Prostate gland (tissue), 2 donors: ENCODE results near the gene FAM120AOS. TPM values are rescaled to one million over a fixed set of nuclear protein-coding genes. Genes with fewer than 3 reads are reported as not detected.
"Not testable (repeated sequence)": the region's sequence is repeated elsewhere in the genome, so short reads cannot be mapped to it uniquely, and the experiment has no call there.

ENCODE experiments used
- DNase-seq: peaks from one replicate; pipeline ENCODE4 v3.0.0-alpha.2; 2019; ENCODE audit warnings: low spot score
- H3K27ac ChIP-seq, 2 donors: fragments of 200-600 bp; sonication (generic); 2 replicates each; pipeline ENCODE4 v1.5.1; 2017 to 2019
- H3K27me3 ChIP-seq: fragments of 200-600 bp; sonication (generic); replicated peaks from 2 replicates; pipeline ENCODE4 v1.5.1; 2019; ENCODE audit not compliant: insufficient read depth
- H3K36me3 ChIP-seq, 2 donors: fragments of 200-600 bp; sonication (generic); 1 replicate in 1 of 2; 2 replicates in 1 of 2; pipeline versions ENCODE4 v1.5.1 to v1.8.1; 2017 to 2019
- H3K4me1 ChIP-seq: fragments of 200-600 bp; sonication (generic); replicated peaks from 2 replicates; pipeline ENCODE4 v1.5.1; 2019
- H3K4me3 ChIP-seq, 2 donors: fragments of 200-600 bp; sonication (generic); 2 replicates each; pipeline ENCODE4 v1.5.1; 2017 to 2019
- H3K9me3 ChIP-seq: fragments of 200-600 bp; sonication (generic); 2 replicates; pipeline ENCODE4 v1.5.1; 2017
- CTCF ChIP-seq, 4 experiments: fragments of 200-600 bp in 2 of 4; fragments of 450-650 bp in 2 of 4; sonication (generic) in 2 of 4; IDR thresholded peaks; 1 replicate in 3 of 4; 2 replicates in 1 of 4; pipeline ENCODE4 v1.5.1; 2016 to 2019; ENCODE audit warnings: antibody characterized with exemption in 4 of 4, mild to moderate bottlenecking in 2 of 4, moderate library complexity in 2 of 4
- POLR2A ChIP-seq: fragments of 450-650 bp; IDR thresholded peaks from one replicate; pipeline ENCODE4 v1.6.1; 2016; ENCODE audit warnings: antibody characterized with exemption, mild to moderate bottlenecking
- POLR2AphosphoS5 ChIP-seq: sonication (generic); formaldehyde crosslinking; IDR thresholded peaks from one replicate; pipeline ENCODE4 v1.6.1; 2017; ENCODE audit warnings: antibody characterized with exemption
- WGBS: methylation state at CpG from one replicate; pipeline ENCODE4 v1.1.5; 2018; 5-methylcytosine and 5-hydroxymethylcytosine counted together
- intact Hi-C: fragments of 100-400 bp; cut with DNase I; formaldehyde crosslinking; loops from one replicate; pipeline ENCODE4 v1.14.2; 2022
- total RNA-seq, 2 donors: library from RNA; depleted of rRNA; stranded (reverse); fragments of >200 nt; gene quantifications; one replicate each; pipeline ENCODE4 v1.1.0, GENCODE V29; 2016

Gene FAM120AOS
- total RNA-seq, 2 donors from 2014 or later: 60.7 to 83.8 TPM

- no peak for TF ChIP-seq CTCF (IDR thresholded peaks at IDR 0.05)
- no peak for TF ChIP-seq POLR2AphosphoS5
- no peak for TF ChIP-seq POLR2A
- WGBS: 43% methylated on average over 3 of the region's 3 CpGs
- H3K36me3 ChIP-seq: peaks cover 0 to 3% of the 10 kb centered on the region in 2 donors
- no peaks in the 10 kb centered on the region for H3K9me3 ChIP-seq
- DNase-seq: no peak
- peaks cover 7% of the 10 kb centered on the region for H3K4me1 ChIP-seq
- H3K27ac ChIP-seq: no peak overlapping the region
- no peaks in the 10 kb centered on the region for H3K27me3 ChIP-seq
- intact Hi-C loops: no loop called here
- no peak overlapping the region for H3K4me3 ChIP-seq
Observed at GRCh38 chr9:93446073-93446472, 7.3 kb downstream of the FAM120AOS start.

- intact Hi-C loops: no loop called here
- H3K27me3 ChIP-seq: no peaks in the 10 kb centered on the region
- WGBS: 86% methylated on average over 8 of the region's 8 CpGs
Observed at GRCh38 chr9:93440896-93441580, 12.3 kb downstream of the FAM120AOS start.

GRCh38 chr9:93439301-93439700, 14.1 kb downstream of the FAM120AOS start:
- WGBS: 96% methylated on average over 6 of the region's 6 CpGs
- H3K27me3 ChIP-seq, H3K4me1 ChIP-seq, DNase-seq, H3K9me3 ChIP-seq, H3K36me3 ChIP-seq, H3K27ac ChIP-seq, intact Hi-C loops, H3K4me3 ChIP-seq: not testable (repeated sequence)

More at GRCh38 chr9:93440896-93441580, 12.3 kb downstream of the FAM120AOS start:
- TF ChIP-seq POLR2AphosphoS5: no peak
- TF ChIP-seq POLR2A: no peak
- TF ChIP-seq CTCF (IDR thresholded peaks at IDR 0.05): no peak
- Histone ChIP-seq H3K4me1 (no peaks in the 10 kb centered on the region), H3K9me3 (no peaks in the 10 kb centered on the region), H3K27ac (no peak overlapping the region), H3K36me3 (no peaks in the 10 kb centered on the region), H3K4me3 (no peak overlapping the region)
- no peak for DNase-seq

GRCh38 chr9:93437996-93438395, 15.4 kb downstream of the FAM120AOS start:
- Histone ChIP-seq H3K27me3 (no peaks in the 10 kb centered on the region), H3K4me1 (no peaks in the 10 kb centered on the region), H3K36me3 (no peaks in the 10 kb centered on the region), H3K4me3 (no peak overlapping the region), H3K9me3 (no peaks in the 10 kb centered on the region), H3K27ac (no peak overlapping the region)
- no peak for TF ChIP-seq POLR2A
- no peak for TF ChIP-seq POLR2AphosphoS5
- TF ChIP-seq CTCF (IDR thresholded peaks at IDR 0.05): no peak
- intact Hi-C loops: no loop called here
- WGBS: 81% methylated on average over 2 of the region's 2 CpGs
- no peak for DNase-seq

- intact Hi-C loops: no loop called here
- Histone ChIP-seq H3K27me3 (no peaks in the 10 kb centered on the region), H3K27ac (no peak overlapping the region), H3K36me3 (no peaks in the 10 kb centered on the region), H3K9me3 (no peaks in the 10 kb centered on the region), H3K4me3 (no peak overlapping the region), H3K4me1 (no peaks in the 10 kb centered on the region)
- no peak for DNase-seq
- TF ChIP-seq POLR2AphosphoS5 (no peak), POLR2A (no peak), CTCF (IDR thresholded peaks at IDR 0.05) (no peak)
- 95% methylated on average over 7 of the region's 7 CpGs for WGBS
Observed at GRCh38 chr9:93436655-93437407, 16.6 kb downstream of the FAM120AOS start.
